HG03095 (cell line): Measurements from ENCODE around the gene LDLRAD4.
A peak's percentile ranks its signal among the peaks of the same experiment; 100 is the strongest.

Experiments used
- ATAC-seq: cut with Tn5 transposase; IDR thresholded peaks from one replicate; pipeline ENCODE4 v1.9.1; 2021; ENCODE audit warnings: moderate library complexity; ENCODE audit not compliant: unreplicated experiment

Gene LDLRAD4

DNA sequence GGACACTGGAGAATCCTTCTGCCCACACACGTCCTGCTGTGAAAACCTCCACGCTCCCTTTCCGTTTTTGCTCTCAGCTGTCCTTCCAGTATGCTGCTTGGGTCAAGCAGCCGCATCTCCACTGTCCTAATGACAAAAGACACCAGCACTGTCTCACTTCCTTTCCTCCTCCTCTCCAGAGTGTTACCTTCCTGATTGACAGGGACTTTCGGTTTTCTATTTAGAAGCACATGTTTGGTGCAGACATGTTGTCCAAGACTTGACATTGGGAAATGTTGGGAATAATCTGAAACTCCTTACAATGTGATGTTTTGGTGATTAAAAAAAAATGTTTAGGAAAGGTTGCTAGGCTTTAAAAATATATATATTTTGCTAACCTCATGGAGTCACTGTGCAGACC lies 281.2 kb downstream of the LDLRAD4 start:
- no peak for ATAC-seq

DNA sequence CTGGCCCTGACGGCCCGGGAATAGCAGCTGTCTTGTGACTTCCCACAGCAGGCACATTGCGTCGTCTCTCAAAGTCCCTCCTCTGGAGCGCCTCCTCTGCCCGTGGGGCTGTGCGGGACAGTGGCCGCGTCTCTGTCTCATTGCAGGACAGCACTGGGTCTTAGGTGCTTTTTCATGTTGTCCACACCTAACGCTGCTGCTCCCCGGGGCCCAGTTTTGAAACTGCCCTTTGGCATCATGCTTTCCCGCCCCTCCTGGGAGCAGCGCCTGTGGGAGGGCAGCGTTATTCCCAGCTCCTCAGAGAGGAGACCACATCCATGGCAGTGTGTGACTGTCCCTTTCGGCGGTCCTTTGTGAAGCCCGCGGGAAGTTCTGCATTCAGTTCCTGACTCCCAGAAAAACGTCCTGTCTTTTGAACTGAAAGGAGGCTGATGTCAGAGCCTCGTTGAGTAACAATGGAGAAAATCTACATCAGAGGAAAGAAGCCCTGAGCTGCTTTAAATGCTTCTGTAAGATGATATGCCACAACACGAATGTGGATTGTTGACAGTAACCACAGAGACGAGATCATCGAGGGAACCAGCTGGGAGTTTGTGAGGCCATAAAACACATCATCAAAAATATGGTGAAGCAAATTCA lies 281.8 kb downstream of the LDLRAD4 start:
- ATAC-seq, result no peak

DNA sequence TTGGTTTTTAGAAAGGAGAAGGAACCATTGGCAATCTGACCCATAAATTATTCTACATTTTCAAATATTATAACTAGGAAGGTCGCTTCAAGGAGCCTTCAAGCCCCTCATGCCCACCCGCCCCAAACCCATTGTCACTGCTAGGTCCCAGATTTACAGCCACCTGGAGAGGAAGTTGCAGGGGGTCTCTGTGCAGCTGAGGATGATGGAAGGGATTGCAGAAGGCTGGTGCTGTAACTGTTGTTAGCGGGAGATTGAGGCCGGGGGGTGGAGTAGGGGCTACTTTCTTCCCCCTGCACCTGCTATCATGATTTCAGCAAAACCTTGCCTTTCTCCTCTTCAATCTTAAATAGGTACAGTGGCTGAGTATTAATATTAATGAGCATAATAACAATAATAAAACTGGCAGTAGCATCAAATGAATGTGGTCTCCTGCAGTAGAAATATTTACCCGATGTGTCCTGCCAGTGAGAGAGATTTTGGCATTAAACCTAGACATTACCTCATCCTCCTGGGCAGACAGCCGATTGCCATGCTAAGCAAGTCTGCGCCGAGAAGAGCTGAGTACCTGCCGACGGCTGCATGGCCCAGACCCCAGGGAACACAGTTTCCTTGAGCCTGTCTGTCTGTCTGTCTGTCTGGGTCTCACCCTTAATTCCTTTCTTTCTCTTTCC lies 282.4 kb downstream of the LDLRAD4 start:
- ATAC-seq, result no peak

DNA sequence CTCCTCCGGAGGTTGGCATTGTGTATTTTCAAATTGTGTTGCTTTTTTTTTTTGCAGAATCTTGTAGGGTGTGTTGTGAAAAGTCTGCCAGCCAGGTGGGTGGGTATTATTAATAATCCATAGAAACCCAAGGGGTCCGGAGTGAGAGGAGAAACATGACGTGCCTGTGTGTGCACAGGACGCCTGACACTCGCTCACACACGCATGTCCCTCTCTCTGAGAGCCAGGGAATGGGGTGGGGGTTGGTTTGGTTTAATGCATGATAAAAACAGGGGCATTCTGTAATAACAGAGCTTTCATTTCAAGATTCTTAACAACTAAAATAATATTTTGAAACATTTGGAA lies 283.0 kb downstream of the LDLRAD4 start:
- ATAC-seq, result no peak

DNA sequence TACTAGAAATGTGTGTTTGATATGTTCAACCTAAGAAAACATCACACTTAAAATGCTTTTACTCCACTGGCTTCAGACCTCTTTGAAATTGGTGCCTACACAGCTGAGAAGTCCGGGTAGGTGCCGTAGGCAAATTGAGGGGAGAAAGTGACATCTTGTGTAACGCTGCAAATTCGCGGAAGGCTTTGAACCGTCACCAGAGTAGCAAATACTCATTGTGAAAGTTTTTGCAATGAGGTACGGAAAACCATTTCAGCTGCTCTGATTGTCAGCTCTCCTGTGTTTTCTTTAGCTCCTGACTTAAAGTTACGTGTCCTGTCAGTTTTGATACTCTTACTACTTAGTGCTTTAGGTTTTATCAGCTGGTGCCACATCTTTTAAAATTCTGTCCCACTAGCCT lies 283.3 kb downstream of the LDLRAD4 start:
- peak; percentile 97 for ATAC-seq

DNA sequence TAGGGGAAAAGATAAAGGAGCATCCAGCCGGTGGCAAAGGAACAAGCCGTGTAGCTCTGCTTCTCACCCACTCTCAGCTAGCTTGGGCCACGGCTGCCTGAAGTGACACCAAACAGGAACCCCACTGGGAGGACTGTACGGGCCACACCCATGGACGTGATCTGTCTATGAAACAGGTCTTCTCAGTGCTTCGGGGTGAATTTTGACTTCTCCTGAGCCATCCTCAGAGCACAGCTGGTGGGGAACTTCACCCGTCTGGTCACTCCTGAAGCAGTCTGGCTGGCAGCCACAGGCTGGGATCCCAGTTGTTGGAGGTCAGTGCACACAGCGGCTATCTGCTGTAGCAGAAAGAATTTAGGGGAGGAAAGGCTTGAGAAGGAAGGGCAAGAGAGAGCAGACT lies 284.0 kb downstream of the LDLRAD4 start:
- no peak for ATAC-seq

DNA sequence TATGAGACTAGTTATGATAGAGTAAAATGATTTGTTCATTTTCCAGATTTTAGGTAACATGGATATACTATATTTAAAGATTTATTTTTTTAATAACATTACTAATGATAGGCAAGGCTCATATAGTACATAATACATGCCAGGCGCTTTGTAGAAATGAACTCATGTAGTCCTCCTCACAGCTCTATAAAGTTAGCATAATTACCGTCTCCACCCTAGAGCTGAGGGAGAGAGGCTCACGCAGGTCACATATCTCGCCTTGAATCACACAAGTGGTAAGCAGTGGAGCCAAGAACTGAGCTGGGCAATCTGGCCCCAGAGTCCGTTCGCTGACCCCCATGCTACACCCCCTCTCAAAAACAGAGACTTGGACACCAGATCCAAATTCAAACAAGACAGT lies 285.3 kb downstream of the LDLRAD4 start:
- ATAC-seq, result no peak

DNA sequence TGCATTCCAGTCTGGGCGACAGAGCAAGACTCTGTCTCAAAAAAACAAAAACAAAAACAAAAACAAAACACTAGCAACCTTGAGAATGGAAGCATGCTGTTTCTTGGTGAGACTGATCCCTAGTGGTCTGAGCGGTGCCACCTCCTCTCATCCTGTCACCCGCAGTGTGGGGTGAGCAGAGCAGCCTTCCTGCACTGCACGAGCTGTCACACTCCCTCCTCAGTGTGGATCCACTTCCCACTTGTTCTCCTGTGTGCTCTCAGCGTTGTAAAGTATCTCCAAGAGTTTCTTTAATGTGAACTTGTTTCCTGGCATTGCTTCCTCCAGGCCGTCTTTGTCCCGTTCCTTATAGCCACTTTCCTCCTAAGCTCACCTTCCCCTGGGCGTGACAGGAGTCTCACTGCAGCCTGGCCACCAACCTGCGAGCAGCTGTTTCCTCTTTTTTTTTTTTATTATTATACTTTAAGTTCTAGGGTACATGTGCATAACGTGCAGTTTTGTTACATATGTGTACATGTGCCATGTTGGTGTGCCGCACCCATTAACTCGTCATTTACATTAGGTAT lies 287.3 kb downstream of the LDLRAD4 start:
- ATAC-seq, result no peak

DNA sequence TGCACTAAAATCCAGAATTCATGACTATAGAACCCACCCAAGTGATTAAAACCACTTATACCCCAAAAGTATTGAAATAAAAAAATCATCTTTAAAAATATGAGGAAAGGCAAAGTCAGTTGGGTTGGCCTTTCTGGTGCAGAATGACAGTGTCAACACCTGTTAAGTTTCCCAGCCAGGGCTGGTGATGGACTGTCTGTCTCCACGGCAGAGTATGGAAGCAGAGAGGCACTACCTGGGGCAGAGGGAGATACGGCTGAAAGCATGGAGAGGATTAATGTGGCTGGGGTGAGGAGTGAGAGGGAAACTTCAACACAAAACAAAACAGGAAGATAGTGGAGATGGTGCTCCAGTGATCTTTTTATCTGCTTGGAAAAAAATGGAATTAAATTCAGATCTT lies 292.0 kb downstream of the LDLRAD4 start:
- no peak for ATAC-seq

DNA sequence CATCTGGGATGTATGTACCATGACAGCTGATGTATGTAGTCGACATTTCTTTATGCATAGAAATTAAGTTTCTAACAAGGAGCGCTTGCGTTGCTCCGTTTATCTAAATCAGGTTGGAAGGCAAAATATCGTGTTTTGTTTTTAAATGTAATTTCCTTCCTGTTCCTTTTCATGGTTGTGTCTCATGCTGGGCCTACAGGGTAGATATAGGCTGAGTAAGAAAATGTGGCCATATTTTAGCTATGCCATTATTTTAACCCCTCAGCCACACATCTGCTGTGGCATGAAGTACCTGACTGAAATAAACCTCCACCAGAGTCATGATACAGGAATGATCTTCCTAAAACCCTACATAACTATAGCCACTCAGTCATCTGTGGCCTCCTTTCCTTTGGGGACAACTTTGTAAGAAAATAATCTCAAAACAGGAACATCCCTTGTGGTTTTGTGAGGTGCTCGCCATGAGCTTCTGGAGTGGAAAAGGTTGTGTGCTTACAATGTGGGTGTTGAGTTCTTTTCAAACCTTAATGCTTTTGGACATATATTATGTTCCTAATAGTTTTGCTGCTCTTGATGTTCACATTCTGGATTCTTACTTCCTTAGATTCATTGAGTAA lies 293.5 kb downstream of the LDLRAD4 start:
- ATAC-seq, result no peak

DNA sequence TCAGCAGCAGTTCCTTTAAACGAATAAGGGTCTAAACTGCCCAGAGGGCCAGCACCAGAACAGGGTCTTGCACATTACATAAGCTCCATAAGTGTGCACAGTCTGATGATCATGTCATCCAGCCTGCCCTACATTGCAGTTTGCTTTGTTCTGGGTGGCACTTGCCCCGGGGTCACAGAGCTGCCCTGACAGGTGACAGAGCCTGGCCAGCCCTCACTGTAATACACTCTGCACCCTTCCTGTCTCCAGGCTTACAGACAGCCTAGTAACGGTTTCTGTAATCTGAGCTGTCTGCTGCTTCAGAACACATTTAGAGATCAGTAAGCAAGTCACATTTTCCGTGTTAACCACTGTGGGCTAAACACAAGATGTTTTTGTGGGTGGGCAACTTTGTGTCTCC lies 294.5 kb downstream of the LDLRAD4 start:
- no peak for ATAC-seq

DNA sequence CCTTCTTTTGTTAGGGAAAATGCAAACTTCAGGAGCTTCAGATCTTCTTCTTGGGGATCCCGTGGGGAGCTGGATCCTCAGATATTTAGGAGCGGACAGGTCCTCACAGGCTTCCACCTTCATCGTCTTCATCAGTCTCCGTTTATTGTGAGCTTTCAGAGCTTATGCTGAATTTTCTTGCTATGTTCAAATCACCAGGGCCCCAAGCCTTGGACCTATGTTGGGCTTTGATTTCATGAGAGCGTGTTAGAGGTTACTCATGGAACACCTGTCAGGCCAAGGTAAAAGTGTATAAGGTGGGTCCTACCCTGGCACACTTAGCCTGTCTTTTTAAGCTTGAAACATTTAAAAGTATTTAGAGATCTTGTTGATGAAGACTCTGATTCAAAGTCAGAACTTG lies 294.9 kb downstream of the LDLRAD4 start:
- no peak for ATAC-seq

DNA sequence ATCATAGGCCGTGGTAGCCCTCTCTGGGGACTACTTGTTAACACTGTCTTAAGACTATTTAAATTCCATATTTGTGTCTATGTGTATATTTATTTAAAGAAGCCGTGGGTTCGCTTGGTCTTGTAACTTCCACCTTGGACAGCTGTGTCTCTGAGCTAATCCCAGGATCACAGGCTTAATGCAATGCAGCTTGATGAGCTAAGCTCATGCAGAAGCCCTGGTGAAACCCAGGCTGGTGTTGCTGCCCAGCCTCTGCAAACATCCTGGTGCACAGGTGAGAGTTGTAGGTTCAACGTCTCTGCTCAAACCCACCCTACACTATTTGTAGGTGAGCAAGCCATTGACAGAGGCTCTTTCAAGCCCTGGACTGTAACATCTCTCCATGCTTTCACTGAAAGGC lies 296.0 kb downstream of the LDLRAD4 start:
- no peak for ATAC-seq

DNA sequence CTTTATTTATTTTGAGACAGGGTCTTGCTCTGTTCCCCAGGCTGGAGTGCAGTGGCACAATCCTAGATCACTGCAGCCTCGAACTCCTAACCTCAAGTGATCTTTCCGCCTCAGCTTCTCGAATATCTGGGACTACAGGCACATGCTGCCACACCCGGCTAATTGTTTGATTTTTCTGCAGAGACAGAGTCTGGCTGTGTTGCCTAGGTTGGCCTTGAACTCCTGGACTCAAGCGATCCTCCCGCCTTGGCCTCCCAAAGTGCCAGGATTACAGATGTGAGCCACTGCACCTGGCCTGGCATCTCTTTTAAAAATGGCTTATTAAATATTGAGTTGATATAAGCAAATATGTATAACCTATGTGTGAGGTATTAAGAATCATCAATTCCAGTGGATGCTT lies 298.3 kb downstream of the LDLRAD4 start:
- ATAC-seq, result no peak

DNA sequence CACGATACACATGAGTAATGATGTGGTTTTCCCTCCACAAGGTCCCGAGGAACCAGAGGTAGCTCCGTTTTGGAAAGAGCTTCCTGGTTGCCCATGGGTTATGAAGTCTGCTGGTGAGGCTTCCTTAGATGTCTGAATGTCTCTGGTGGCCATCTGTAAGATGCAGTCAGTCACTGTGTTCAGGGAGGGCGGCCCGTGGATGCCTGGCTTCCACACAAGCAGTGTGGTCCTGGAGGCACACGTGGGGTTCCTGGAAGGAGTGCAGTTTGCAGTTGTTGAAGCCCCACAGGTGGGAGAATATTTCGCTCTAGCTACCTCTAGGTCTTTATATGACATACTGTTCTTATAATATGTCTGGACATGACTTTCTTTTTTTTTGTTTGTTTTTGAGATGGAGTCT lies 298.8 kb downstream of the LDLRAD4 start:
- ATAC-seq, result no peak

DNA sequence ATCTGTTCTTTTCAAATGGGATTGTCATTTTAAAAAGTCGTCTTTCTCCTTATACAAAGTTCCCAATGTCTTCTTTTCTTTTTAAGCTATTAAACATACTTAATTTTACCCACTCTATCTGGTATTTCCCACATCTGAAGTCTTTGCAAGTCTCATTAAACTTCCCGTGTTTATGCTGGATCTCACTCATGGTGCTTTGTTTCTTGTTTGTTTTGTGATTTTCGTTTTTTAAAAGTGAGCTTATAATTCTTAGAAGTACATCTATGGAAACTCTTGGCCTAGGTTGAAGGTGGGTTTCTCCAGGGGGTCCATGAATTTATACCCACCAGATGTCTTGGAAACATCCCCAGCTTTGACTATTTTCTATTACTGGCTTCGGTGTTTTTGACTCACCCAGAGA lies 299.8 kb downstream of the LDLRAD4 start:
- ATAC-seq, result no peak

DNA sequence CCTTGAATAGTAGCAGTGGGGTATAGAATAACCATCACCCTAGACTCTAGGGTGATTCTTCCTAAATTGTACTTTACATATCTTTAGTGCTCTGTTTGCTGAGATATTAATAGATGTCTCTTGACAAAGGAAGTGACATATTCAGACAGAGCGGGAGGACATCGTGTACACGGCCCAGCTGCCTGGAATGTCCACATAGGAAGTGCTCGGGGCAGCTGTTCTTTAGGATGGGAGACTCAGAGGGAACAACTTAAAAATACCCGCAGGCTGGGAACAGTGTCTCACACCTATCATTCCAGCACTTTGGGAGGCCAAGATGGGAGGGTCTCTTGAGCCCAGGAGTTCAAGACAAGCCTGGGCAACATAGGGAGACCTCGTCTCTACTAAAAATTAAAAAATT lies 301.7 kb downstream of the LDLRAD4 start:
- ATAC-seq, result no peak

DNA sequence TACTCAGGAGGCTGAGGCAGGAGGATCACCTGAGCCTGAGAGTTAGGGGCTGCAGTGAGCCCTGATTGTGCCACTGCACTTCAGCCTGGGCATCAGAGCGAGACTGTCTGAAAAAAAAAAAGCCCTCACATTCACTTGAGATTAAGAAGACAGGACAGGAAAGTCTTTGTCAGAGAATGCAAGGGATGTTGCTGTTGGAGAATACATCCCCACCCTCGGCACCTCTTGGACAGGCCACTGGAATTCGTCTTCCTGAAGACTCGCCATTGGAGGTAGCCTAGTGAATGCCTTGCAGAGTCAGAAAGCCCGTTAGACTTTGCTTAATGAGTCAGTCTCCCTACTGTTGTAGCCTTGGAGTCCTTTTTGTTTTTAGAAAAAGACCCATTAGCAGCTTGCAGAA lies 302.2 kb downstream of the LDLRAD4 start:
- ATAC-seq, result no peak

DNA sequence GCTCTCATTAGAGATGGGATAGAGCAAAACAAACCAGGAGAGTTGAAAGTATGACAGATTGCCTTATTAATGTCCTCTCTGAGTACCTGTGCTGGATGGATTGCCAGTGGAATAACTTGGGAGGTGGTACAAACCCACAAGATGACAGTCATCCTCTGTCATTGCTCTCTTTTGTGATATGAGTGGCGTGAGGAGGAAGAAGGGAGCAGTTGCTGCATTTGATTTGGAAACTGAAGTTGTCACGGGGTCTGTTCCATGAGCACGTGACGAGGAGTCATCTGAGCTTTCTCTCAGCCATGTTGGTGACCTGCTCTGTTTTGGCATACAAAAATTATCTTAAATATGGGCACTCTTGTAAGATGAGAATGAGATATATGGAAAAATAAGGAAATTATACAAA lies 302.9 kb downstream of the LDLRAD4 start:
- ATAC-seq, result no peak

DNA sequence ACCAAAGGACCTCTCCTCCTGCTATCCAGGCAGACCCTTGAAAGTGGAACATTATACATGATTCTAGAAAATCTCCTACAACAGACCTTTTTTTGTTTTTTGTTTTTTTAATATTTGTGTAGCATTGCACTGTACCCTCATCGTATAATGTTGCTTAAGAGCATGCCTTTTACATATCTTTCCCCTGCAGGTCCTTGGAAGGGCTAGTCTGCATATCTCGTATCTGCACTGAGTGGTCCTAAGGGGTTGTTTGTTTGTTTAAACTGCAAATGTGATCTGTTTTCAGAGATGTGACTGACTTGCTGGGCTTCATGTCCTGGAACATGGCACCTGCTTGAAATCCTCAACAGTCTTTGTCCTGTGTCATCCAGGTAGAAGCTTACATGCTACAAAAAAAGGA lies 303.7 kb downstream of the LDLRAD4 start:
- ATAC-seq, result no peak

DNA sequence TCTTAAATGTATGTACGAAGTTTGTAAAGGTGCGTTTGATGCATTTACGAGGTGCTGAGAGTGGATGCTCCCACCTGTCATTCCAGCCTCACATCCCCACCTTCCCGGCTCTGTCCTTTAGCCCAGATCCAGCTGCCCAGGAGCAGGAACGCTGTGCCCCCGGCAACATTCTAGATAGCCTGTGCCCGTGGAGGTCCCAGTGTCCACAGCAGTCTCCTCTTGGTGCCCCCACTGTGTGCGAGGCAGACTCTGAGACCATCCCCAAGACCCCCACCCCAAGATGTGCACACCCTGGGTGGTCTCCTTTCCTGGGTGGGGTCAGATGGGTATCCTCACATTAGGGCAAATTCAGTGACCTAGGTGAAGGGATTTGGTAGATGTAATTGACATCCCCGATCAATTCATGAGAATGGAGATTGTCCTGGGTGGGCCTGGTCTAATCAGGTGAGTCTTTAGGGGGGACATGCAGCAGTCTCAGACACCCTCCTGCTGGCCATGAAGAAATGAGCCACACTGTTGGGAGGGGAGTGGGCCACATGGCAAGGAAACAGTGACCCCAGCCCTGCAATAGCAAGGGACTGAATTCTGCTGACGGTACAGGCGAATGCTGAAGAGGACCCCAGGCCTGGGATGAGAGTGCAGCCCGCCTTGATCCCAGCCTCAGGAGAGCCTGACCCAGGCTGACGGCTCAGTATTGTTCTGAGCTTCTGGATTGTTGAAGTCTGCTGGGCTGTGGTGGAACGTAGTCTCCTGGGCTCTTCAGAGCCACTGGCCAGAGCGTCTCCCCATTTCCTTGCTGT lies 304.5 kb downstream of the LDLRAD4 start:
- no peak for ATAC-seq

DNA sequence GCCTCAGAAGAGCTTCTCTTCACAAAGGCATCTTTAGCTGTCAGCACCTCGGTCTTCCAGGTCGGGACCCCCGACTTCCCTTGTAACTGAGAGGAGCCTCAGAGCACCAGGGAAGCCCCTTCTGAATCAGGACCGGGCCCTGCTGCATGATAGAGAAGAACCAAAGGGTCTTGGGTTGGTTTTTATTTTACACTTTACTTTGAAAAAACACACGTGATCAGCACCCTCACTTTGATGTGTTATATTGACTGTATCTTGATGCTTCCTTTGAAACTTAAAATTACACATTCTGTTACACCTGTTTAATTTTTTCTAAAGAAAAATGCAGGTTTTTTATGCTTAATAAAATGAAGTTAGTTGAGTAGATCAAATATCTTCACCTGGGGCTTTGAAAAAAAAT lies 305.5 kb downstream of the LDLRAD4 start:
- ATAC-seq, result no peak
